ENCODE data around the gene PSME3IP1.
"Not testable (repeated sequence)": the region's sequence is repeated elsewhere in the genome, so short reads cannot be mapped to it uniquely, and the experiment has no call there.

PSME3IP1 gene

DNA sequence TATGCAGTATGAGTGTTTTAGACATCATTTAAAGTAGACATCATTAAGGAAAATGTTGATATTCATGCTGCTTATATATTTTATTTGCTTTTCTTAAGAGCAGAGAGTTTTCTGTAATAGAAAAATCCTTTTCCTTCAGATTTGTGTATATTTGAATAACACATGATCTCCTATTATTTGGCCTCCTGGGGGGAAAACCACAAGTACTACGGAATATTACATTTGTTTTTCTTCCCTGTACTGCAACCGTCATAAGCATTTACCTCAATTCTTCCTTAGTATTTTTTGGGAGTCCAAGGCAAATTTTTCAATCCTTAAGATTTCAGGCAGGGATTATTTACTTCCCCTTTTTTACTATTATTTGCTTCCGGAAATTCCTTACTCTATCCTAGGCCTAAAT lies 6.3 kb upstream of the PSME3IP1 start:
- Histone ChIP-seq H3K9me2 (replicated peaks; ENCODE audit: control insufficient read depth, low read length) (no peaks in the 10 kb centered on the region), H3K9me3 (ENCODE audit: control insufficient read depth, insufficient read depth, low read length) (no peaks in the 10 kb centered on the region), H3K79me2 (ENCODE audit: control insufficient read depth, low read length) (peaks cover 91% of the 10 kb centered on the region), H3K27me3 (ENCODE audit: control insufficient read depth, low read length) (no peaks in the 10 kb centered on the region), H3K4me1 (ENCODE audit: control insufficient read depth, low read length) (peaks cover 14% of the 10 kb centered on the region), H3K4me2 (ENCODE audit: low read length) (no peak overlapping the region), H3K4me3 (ENCODE audit: low read length) (no peak overlapping the region), H3F3A (ENCODE audit: control insufficient read depth, insufficient read depth) (no peaks in the 10 kb centered on the region), H3K36me3 (ENCODE audit: control insufficient read depth, low read length) (no peaks in the 10 kb centered on the region; the same call in none of the 2 replicates), H3K27ac (ENCODE audit: low read depth, low read length) (no peak overlapping the region), H4K20me1 (ENCODE audit: control insufficient read depth, insufficient read depth, low read depth, low read length) (peaks cover 7% of the 10 kb centered on the region; the same call in 1 of the 2 replicates)
- no peak for TF ChIP-seq EZH2phosphoT487 (IDR thresholded peaks at IDR 0.05; ENCODE audit: borderline replicate concordance, low read length)
- TF ChIP-seq, protein P1, sequence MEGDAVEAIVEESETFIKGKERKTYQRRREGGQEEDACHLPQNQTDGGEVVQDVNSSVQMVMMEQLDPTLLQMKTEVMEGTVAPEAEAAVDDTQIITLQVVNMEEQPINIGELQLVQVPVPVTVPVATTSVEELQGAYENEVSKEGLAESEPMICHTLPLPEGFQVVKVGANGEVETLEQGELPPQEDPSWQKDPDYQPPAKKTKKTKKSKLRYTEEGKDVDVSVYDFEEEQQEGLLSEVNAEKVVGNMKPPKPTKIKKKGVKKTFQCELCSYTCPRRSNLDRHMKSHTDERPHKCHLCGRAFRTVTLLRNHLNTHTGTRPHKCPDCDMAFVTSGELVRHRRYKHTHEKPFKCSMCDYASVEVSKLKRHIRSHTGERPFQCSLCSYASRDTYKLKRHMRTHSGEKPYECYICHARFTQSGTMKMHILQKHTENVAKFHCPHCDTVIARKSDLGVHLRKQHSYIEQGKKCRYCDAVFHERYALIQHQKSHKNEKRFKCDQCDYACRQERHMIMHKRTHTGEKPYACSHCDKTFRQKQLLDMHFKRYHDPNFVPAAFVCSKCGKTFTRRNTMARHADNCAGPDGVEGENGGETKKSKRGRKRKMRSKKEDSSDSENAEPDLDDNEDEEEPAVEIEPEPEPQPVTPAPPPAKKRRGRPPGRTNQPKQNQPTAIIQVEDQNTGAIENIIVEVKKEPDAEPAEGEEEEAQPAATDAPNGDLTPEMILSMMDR (IDR thresholded peaks at IDR 0.05; ENCODE audit: low read depth, low read length, poor library complexity, severe bottlenecking): no peak

DNA sequence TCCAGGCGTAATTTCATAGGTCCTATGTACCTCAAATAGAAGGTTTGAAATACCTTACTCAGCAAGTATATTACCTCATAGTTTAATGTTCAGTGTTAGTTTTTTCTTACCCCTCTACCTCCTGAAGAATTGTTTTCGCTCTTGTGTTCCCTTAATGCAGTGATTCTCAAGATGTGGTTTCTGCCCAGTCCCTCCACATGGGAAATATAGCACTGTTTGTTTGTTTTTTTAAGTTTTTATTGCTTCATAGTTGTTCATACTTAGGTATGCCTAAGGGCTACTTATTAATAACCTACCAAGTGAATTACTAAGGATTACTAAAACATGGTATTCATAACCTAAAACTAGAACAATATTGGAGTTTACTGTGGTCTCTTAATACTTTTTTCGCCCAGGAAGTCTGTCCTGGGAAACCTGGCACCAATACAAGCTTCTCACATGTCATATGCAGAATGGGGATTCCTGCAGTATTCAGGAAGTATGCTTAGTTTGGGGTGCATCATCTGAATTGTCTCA lies 5.3 kb upstream of the PSME3IP1 start:
- Histone ChIP-seq H4K20me1 (ENCODE audit: control insufficient read depth, insufficient read depth, low read depth, low read length) (0 out of 2 replicates have a peak, but pooled peaks cover 3% of the 10 kb centered on the region), H3K36me3 (ENCODE audit: control insufficient read depth, low read length) (peaks cover 3% of the 10 kb centered on the region), H3K4me3 (ENCODE audit: low read length) (no peak overlapping the region), H3K27me3 (ENCODE audit: control insufficient read depth, low read length) (no peaks in the 10 kb centered on the region), H3F3A (ENCODE audit: control insufficient read depth, insufficient read depth) (no peaks in the 10 kb centered on the region), H3K4me1 (ENCODE audit: control insufficient read depth, low read length) (peaks cover 15% of the 10 kb centered on the region), H3K79me2 (ENCODE audit: control insufficient read depth, low read length) (peaks cover 91% of the 10 kb centered on the region), H3K9me2 (replicated peaks; ENCODE audit: control insufficient read depth, low read length) (no peaks in the 10 kb centered on the region), H3K27ac (ENCODE audit: low read depth, low read length) (no peak overlapping the region), H3K4me2 (ENCODE audit: low read length) (no peak overlapping the region), H3K9me3 (ENCODE audit: control insufficient read depth, insufficient read depth, low read length) (no peaks in the 10 kb centered on the region)
- TF ChIP-seq, protein P1 (IDR thresholded peaks at IDR 0.05; ENCODE audit: low read depth, low read length, poor library complexity, severe bottlenecking): no peak
- TF ChIP-seq EZH2phosphoT487 (IDR thresholded peaks at IDR 0.05; ENCODE audit: borderline replicate concordance, low read length): no peak

GRCh38 chr16:57190136-57190535 lies 4.3 kb upstream of the PSME3IP1 start:
- no peak for TF ChIP-seq EZH2phosphoT487 (IDR thresholded peaks at IDR 0.05; ENCODE audit: borderline replicate concordance, low read length)
- TF ChIP-seq, protein P1 (IDR thresholded peaks at IDR 0.05; ENCODE audit: low read depth, low read length, poor library complexity, severe bottlenecking): no peak
- no peaks in the 10 kb centered on the region for H3F3A ChIP-seq (ENCODE audit: control insufficient read depth, insufficient read depth)
- peaks cover 95% of the 10 kb centered on the region for H3K79me2 ChIP-seq (ENCODE audit: control insufficient read depth, low read length)
- no peaks in the 10 kb centered on the region for H3K9me3 ChIP-seq (ENCODE audit: control insufficient read depth, insufficient read depth, low read length)
- no peak overlapping the region for H3K4me3 ChIP-seq (ENCODE audit: low read length)
- no peaks in the 10 kb centered on the region for H3K27me3 ChIP-seq (ENCODE audit: control insufficient read depth, low read length)
- no peak overlapping the region for H3K27ac ChIP-seq (ENCODE audit: low read depth, low read length)
- H4K20me1 ChIP-seq (ENCODE audit: control insufficient read depth, insufficient read depth, low read depth, low read length): 0 out of 2 replicates have a peak, but pooled peaks cover 3% of the 10 kb centered on the region
- H3K9me2 ChIP-seq (replicated peaks; ENCODE audit: control insufficient read depth, low read length): no peaks in the 10 kb centered on the region
- H3K4me2 ChIP-seq (ENCODE audit: low read length): no peak overlapping the region
- peaks cover 15% of the 10 kb centered on the region for H3K4me1 ChIP-seq (ENCODE audit: control insufficient read depth, low read length)
- H3K36me3 ChIP-seq (ENCODE audit: control insufficient read depth, low read length): peaks cover 9% of the 10 kb centered on the region

DNA sequence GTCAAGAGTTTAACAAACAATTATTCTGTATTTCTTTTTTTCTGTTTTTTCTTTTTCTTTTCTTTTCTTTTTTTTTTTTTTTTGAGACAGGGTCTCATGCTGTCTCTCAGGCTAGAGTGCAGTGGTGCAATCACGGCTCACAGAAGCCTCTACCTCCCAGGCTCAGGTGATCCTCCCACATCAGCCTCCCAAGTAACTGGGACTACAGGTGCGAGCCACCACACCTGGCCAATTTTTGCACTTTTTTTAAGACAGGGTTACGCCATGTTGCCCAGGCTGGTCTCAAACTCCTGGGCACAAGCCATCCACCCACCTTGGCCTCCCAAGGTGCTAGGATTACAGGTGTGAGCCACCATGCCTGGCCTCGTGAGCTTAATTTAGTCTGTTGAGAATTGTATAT lies 3.7 kb upstream of the PSME3IP1 start:
- not testable (repeated sequence) for H3K4me3 ChIP-seq (ENCODE audit: low read length); H3K27me3 ChIP-seq (ENCODE audit: control insufficient read depth, low read length); H3F3A ChIP-seq (ENCODE audit: control insufficient read depth, insufficient read depth); H3K27ac ChIP-seq (ENCODE audit: low read depth, low read length); H3K9me2 ChIP-seq (replicated peaks; ENCODE audit: control insufficient read depth, low read length); H3K9me3 ChIP-seq (ENCODE audit: control insufficient read depth, insufficient read depth, low read length); H4K20me1 ChIP-seq (ENCODE audit: control insufficient read depth, insufficient read depth, low read depth, low read length); H3K36me3 ChIP-seq (ENCODE audit: control insufficient read depth, low read length); H3K4me2 ChIP-seq (ENCODE audit: low read length)
- Histone ChIP-seq H3K4me1 (ENCODE audit: control insufficient read depth, low read length) (peaks cover 20% of the 10 kb centered on the region), H3K79me2 (ENCODE audit: control insufficient read depth, low read length) (peaks cover 96% of the 10 kb centered on the region)

Data from DOHH2 (cell line).